Hypothalamus (tissue), 51 donors: ENCODE measurements around the gene MTMR12.
"Not testable (repeated sequence)": the region's sequence is repeated elsewhere in the genome, so short reads cannot be mapped to it uniquely, and the experiment has no call there.

Source experiments
- DNase-seq, 51 donors: peaks; one replicate each; lab custom pipeline; 2025; lab: John Stamatoyannopoulos, UW

The MTMR12 gene

GRCh38 chr5:32241034-32241783, 71.5 kb downstream of the MTMR12 start:
- no peak for DNase-seq

- DNase-seq = no peak
These were observed 73.4 kb downstream of the MTMR12 start for GRCh38 chr5:32239385-32239784.

GRCh38 chr5:32233696-32234447, 78.9 kb downstream of the MTMR12 start:
- peak in 12 of 51 donors; percentile 13 to 67 (median 36) for DNase-seq

GRCh38 chr5:32233220-32233695, 79.5 kb downstream of the MTMR12 start:
- no peak for DNase-seq

GRCh38 chr5:32232441-32233219, 80.1 kb downstream of the MTMR12 start:
- peak; percentile 10 to 87 (median 63) for DNase-seq

GRCh38 chr5:32231929-32232328, 80.8 kb downstream of the MTMR12 start:
- peak in 3 of 51 donors; percentile 5 to 23 (median 10) for DNase-seq

GRCh38 chr5:32231241-32231640, 81.5 kb downstream of the MTMR12 start:
- no peak for DNase-seq

GRCh38 chr5:32230356-32231099, 82.2 kb downstream of the MTMR12 start:
- DNase-seq = peak in 1 of 51 donors; percentile 8

GRCh38 chr5:32229586-32229985, 83.2 kb downstream of the MTMR12 start:
- DNase-seq = no peak

GRCh38 chr5:32228816-32229215, 83.9 kb downstream of the MTMR12 start:
- no peak for DNase-seq

GRCh38 chr5:32225445-32225844, 87.3 kb downstream of the MTMR12 start:
- DNase-seq = no peak

GRCh38 chr5:32223972-32224609, 88.6 kb downstream of the MTMR12 start:
- DNase-seq = no peak

- DNase-seq = no peak
These were observed 89.8 kb downstream of the MTMR12 start for GRCh38 chr5:32222723-32223470.

- DNase-seq = peak in 31 of 51 donors; percentile 7 to 71 (median 31)
These were observed 94.8 kb downstream of the MTMR12 start for GRCh38 chr5:32217886-32218396.

GRCh38 chr5:32214344-32214743, 98.4 kb downstream of the MTMR12 start:
- DNase-seq = not testable (repeated sequence)

GRCh38 chr5:32210151-32210550, 102.6 kb downstream of the MTMR12 start:
- DNase-seq = no peak

GRCh38 chr5:32208837-32209236, 103.9 kb downstream of the MTMR12 start:
- DNase-seq = not testable (repeated sequence)

GRCh38 chr5:32207355-32207634, 105.4 kb downstream of the MTMR12 start:
- no peak for DNase-seq
